NB4 (cell line): ENCODE data around the gene FMN1.

Source experiments
- DNase-seq: peaks from one replicate; pipeline ENCODE4 v3.0.0; 2010; ENCODE audit warnings: low read depth
- H3K4me3 ChIP-seq: one replicate; pipeline ENCODE4 v1.5.1; 2011; ENCODE audit warnings: mild to moderate bottlenecking, low read depth, low read length, moderate library complexity
- MAX ChIP-seq: IDR thresholded peaks from 2 replicates; pipeline ENCODE4 v1.6.1; 2011; ENCODE audit warnings: low read depth, low read length
- MYC ChIP-seq: IDR thresholded peaks from 2 replicates; pipeline ENCODE4 v1.6.1; 2011; ENCODE audit warnings: low read depth, low read length
- POLR2A ChIP-seq: IDR thresholded peaks from 2 replicates; pipeline ENCODE4 v1.6.1; 2011; ENCODE audit warnings: mild to moderate bottlenecking; ENCODE audit not compliant: insufficient read length; ENCODE audit errors: extremely low read depth
- TF ChIP-seq, protein P1 (sequence below): IDR thresholded peaks from one replicate; pipeline ENCODE4 v1.5.1; 2012; ENCODE audit warnings: low read depth, low read length

Gene FMN1

DNA sequence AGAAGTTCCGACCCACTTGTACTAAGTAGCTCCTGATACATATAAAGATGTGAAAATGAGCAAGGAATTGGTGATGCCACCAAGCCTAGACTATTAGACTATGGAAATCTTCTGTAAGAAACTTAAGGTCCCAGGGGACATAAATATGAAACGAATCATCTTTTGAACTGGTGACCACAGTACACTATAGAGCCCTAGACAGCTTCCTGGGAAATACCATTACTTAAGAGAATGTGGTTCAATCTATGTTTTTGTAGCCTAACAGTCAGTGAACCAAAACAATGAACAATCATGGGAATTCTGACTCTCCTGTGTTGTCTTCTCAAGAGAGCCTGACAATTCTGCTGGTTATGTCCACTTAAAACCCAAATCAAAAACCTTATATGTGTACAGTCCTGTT, 285.1 kb downstream of the FMN1 start:
- DNase-seq: no peak
- H3K4me3 ChIP-seq: no peak overlapping the region
- TF ChIP-seq, protein P1, sequence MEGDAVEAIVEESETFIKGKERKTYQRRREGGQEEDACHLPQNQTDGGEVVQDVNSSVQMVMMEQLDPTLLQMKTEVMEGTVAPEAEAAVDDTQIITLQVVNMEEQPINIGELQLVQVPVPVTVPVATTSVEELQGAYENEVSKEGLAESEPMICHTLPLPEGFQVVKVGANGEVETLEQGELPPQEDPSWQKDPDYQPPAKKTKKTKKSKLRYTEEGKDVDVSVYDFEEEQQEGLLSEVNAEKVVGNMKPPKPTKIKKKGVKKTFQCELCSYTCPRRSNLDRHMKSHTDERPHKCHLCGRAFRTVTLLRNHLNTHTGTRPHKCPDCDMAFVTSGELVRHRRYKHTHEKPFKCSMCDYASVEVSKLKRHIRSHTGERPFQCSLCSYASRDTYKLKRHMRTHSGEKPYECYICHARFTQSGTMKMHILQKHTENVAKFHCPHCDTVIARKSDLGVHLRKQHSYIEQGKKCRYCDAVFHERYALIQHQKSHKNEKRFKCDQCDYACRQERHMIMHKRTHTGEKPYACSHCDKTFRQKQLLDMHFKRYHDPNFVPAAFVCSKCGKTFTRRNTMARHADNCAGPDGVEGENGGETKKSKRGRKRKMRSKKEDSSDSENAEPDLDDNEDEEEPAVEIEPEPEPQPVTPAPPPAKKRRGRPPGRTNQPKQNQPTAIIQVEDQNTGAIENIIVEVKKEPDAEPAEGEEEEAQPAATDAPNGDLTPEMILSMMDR: no peak
- no peak for TF ChIP-seq POLR2A
- TF ChIP-seq MYC: no peak
- TF ChIP-seq MAX: no peak

DNA sequence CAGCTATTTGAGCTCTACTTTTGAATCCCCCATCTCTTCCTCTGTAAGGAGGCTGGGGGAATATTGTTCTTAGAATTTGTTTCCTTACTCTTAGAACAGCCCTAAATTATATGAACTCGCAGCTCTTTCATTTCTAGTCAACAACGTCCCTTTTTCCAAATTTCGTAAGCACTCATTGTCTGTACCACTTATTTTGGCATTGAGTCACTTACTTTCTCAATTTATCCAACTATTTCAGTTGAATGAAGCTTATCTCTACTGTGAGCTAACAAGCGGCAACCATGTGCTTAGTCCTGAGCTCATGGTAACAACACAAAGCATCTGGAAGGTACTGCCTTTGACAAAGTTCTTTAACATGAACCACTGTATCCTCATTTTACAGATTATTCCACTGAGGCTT, 285.6 kb downstream of the FMN1 start:
- TF ChIP-seq MYC: no peak
- TF ChIP-seq MAX: peak; percentile 39
- TF ChIP-seq POLR2A: no peak
- DNase-seq: no peak
- H3K4me3 ChIP-seq: no peak overlapping the region

DNA sequence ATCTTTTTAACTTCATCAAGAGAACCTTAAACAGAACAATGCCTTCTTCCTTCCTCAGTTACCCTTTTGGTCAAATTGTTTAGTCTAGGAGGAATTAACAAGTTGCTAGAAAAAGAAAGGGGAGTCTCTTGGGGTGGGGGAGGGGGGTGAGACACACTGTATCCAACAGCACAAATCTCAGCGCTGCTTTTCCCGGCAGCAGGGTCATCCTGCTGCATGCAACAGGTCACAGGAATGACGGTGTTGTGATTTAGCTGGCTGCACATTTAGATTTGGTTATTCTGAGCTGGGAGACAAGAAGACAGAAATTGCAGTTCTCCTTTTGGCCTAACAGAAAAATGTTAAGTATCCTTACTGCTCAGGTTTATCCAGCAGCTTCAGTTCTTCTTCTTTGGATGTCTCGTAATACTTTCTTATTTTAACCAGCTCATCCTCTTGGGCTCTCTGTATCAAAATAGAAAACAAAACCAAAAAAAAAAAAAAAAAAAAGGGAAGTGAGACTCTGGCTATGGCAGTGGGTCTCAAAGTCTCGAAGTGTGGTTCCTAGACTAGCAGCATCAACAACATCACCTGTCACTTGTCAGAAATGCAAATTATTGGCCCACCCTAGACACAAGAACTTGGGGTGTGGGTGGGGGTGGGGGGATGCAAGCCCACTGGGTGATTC, 286.2 kb downstream of the FMN1 start:
- H3K4me3 ChIP-seq: no peak overlapping the region
- peak; percentile 3 for DNase-seq
- TF ChIP-seq, protein P1: no peak
- TF ChIP-seq POLR2A: no peak
- TF ChIP-seq MAX: no peak
- TF ChIP-seq MYC: no peak

- no peak overlapping the region for H3K4me3 ChIP-seq
- DNase-seq: no peak
- no peak for TF ChIP-seq POLR2A
- no peak for TF ChIP-seq MYC
- TF ChIP-seq, protein P1: no peak
- no peak for TF ChIP-seq MAX
Observed at GRCh38 chr15:32905481-32905880, 289.0 kb downstream of the FMN1 start.

DNA sequence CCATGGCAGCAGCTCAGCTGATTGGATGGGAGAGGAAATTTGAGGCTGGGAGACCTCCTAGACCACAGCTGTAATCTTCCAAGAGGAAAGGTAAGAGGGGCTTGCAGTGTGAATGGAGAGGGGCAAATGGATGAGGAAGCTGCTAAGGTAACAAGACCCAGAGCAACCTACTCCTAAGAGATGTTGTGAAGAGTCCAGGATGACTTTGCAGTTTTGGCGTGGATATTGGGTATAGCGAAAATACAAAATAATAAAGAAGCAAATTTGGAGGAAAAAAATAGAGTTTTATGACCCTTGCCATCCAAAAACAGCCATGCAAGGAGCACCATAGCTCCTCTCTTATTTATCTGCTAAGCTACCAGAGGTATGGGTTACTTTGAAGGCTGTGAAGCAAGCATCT, 290.1 kb downstream of the FMN1 start:
- no peak for DNase-seq
- H3K4me3 ChIP-seq: no peak overlapping the region
- TF ChIP-seq POLR2A (no peak), MAX (no peak), MYC (no peak)
- TF ChIP-seq, protein P1: no peak

- no peak for TF ChIP-seq POLR2A
- TF ChIP-seq MAX: no peak
- TF ChIP-seq MYC: no peak
- TF ChIP-seq, protein P1: no peak
- no peak overlapping the region for H3K4me3 ChIP-seq
- DNase-seq: no peak
Observed at GRCh38 chr15:32903591-32904290, 290.8 kb downstream of the FMN1 start.
